AG04450 (cell line): Measurements from ENCODE around the gene FRMD3. TPM values are rescaled to one million over a fixed set of nuclear protein-coding genes. Genes with fewer than 3 reads are reported as not detected.

Experiments
- CTCF ChIA-PET: fragments of 300-600, 350-600 bp; formaldehyde crosslinking; extraction: SDS; loops from one replicate; lab custom pipeline; 2022; ENCODE audit warnings: antibody characterized with exemption, inconsistent platforms; lab: Charles Lee
- POLR2A ChIA-PET: fragments of 350-600 bp; formaldehyde crosslinking; extraction: SDS; loops from one replicate; lab custom pipeline; 2021; ENCODE audit warnings: antibody characterized with exemption, inconsistent platforms; lab: Yijun Ruan, JAX
- DNase-seq: peaks from one replicate; pipeline ENCODE4 v3.0.0-alpha.2; 2011; ENCODE audit warnings: low read depth, low spot score
- H3K27ac ChIP-seq: one replicate; pipeline ENCODE4 v1.5.1; 2012; ENCODE audit warnings: low read depth, low read length, control low read depth
- H3K27me3 ChIP-seq: one replicate; pipeline ENCODE4 v1.6.0; 2012; ENCODE audit warnings: low read length; ENCODE audit not compliant: control insufficient read depth, insufficient read depth
- H3K4me3 ChIP-seq: 2 replicates; pipeline ENCODE4 v1.5.1; 2011; ENCODE audit warnings: mild to moderate bottlenecking, low read depth, low read length, control low read depth
- H3K9me3 ChIP-seq: 2 replicates; pipeline ENCODE4 v1.5.1; 2012; ENCODE audit warnings: low read length; ENCODE audit not compliant: control insufficient read depth, insufficient read depth
- CTCF ChIP-seq: IDR thresholded peaks from 2 replicates; pipeline ENCODE4 v1.5.1; 2011; ENCODE audit warnings: low read depth, low read length, control low read depth, inconsistent platforms
- polyA plus RNA-seq: library from polyadenylated mRNA; depleted of rRNA; stranded (reverse); fragments of >200 nt; gene quantifications from 2 replicates; pipeline ENCODE4 v1.2.3, GENCODE V29; 2011

Gene FRMD3
- polyA plus RNA-seq, 1 experiment = 0.10 TPM

- Histone ChIP-seq H3K27ac (no peak overlapping the region), H3K27me3 (no peaks in the 10 kb centered on the region), H3K4me3 (no peak overlapping the region), H3K9me3 (no peaks in the 10 kb centered on the region)
- no peak for TF ChIP-seq CTCF
- no peak for DNase-seq
- CTCF ChIA-PET = no interaction called here
- POLR2A ChIA-PET = no interaction called here
Measured at GRCh38 chr9:83312537-83312936, 225.7 kb downstream of the FRMD3 start.

- no peak for TF ChIP-seq CTCF
- Histone ChIP-seq H3K4me3 (no peak overlapping the region), H3K9me3 (no peaks in the 10 kb centered on the region), H3K27ac (no peak overlapping the region), H3K27me3 (no peaks in the 10 kb centered on the region)
- ChIA-PET CTCF (no interaction called here), POLR2A (no interaction called here)
- DNase-seq = no peak
Measured at GRCh38 chr9:83307066-83307724, 231.0 kb downstream of the FRMD3 start.

- no peaks in the 10 kb centered on the region for H3K27me3 ChIP-seq
- H3K4me3 ChIP-seq = no peak overlapping the region
- peaks cover 4% of the 10 kb centered on the region; the same call in 1 of the 2 replicates for H3K9me3 ChIP-seq
- TF ChIP-seq CTCF = no peak
- CTCF ChIA-PET = interaction anchor here (1.0 kb wide), 1 partner anchor 30 kb away, joined by 3 read pairs; no protein-coding TSS in a partner anchor
- no peak for DNase-seq
- POLR2A ChIA-PET = no interaction called here
- no peak overlapping the region for H3K27ac ChIP-seq
Measured at GRCh38 chr9:83304686-83305085, 233.5 kb downstream of the FRMD3 start.

GRCh38 chr9:83299571-83299970 is 238.6 kb downstream of the FRMD3 start:
- ChIA-PET CTCF (no interaction called here), POLR2A (no interaction called here)
- Histone ChIP-seq H3K27ac (no peak overlapping the region), H3K27me3 (no peaks in the 10 kb centered on the region), H3K4me3 (no peak overlapping the region), H3K9me3 (peaks cover 4% of the 10 kb centered on the region; the same call in 1 of the 2 replicates)
- TF ChIP-seq CTCF = no peak
- no peak for DNase-seq

GRCh38 chr9:83299094-83299493 is 239.1 kb downstream of the FRMD3 start:
- ChIA-PET POLR2A (no interaction called here), CTCF (no interaction called here)

More at GRCh38 chr9:83299094-83299493, 239.1 kb downstream of the FRMD3 start:
- Histone ChIP-seq H3K4me3 (no peak overlapping the region), H3K27me3 (no peaks in the 10 kb centered on the region), H3K27ac (no peak overlapping the region), H3K9me3 (peaks cover 4% of the 10 kb centered on the region; the same call in 1 of the 2 replicates)
- TF ChIP-seq CTCF = no peak
- no peak for DNase-seq
